H1 (cell line): ENCODE data around the gene ACACA. TPM values are rescaled to one million over a fixed set of nuclear protein-coding genes. Genes with fewer than 3 reads are reported as not detected.

ENCODE experiments used
- CTCF ChIA-PET: fragments of 300-600 bp; sonication (Branson Sonifier 250); formaldehyde crosslinking; loops from one replicate; lab custom pipeline; 2021; ENCODE audit not compliant: partially characterized antibody; lab: Charles Lee
- POLR2A ChIA-PET: fragments of 300-600 bp; sonication (Branson Sonifier 250); formaldehyde crosslinking; loops from one replicate; lab custom pipeline; 2021; ENCODE audit warnings: inconsistent platforms; ENCODE audit not compliant: partially characterized antibody; lab: Charles Lee
- DNase-seq, 2 experiments: peaks; one replicate each; pipeline versions ENCODE4 v3.0.0 to v3.0.0-alpha.2; 2010 to 2022; ENCODE audit warnings: low spot score in 2 of 2, low read depth in 1 of 2, mixed read lengths in 1 of 2
- FAIRE-seq: peaks from 2 replicates; lab custom pipeline; 2011; peaks lifted over from hg19 to GRCh38; lab: Jason Lieb, UNC
- H2AFZ ChIP-seq: 2 replicates; pipeline ENCODE4 v1.8.1; 2012; ENCODE audit warnings: low read length, inconsistent platforms
- H2AK5ac ChIP-seq: 2 replicates; pipeline ENCODE4 v1.6.1; 2013; ENCODE audit warnings: low read depth, low read length
- H2BK120ac ChIP-seq: replicated peaks from 2 replicates; pipeline ENCODE3; 2013; ENCODE audit warnings: low read depth, low read length, inconsistent platforms
- H2BK12ac ChIP-seq: 2 replicates; pipeline ENCODE4 v1.6.1; 2013; ENCODE audit warnings: low read depth, low read length
- H2BK15ac ChIP-seq: 2 replicates; pipeline ENCODE4 v1.6.1; 2013; ENCODE audit warnings: low read length
- H2BK20ac ChIP-seq: 2 replicates; pipeline ENCODE4 v1.6.1; 2013; ENCODE audit warnings: low read length
- H2BK5ac ChIP-seq: 2 replicates; pipeline ENCODE4 v1.6.1; 2013; ENCODE audit warnings: low read depth, low read length
- H3K14ac ChIP-seq: 2 replicates; pipeline ENCODE4 v1.6.1; 2013; ENCODE audit warnings: inconsistent platforms; ENCODE audit not compliant: insufficient read length
- H3K18ac ChIP-seq: 2 replicates; pipeline ENCODE4 v1.6.1; 2013; ENCODE audit warnings: low read length; ENCODE audit errors: extremely low read depth
- H3K23ac ChIP-seq: 2 replicates; pipeline ENCODE4 v1.6.1; 2013; ENCODE audit warnings: inconsistent platforms; ENCODE audit not compliant: insufficient read length
- H3K23me2 ChIP-seq: 2 replicates; pipeline ENCODE4 v1.6.1; 2013; ENCODE audit warnings: low read depth, low read length
- H3K27ac ChIP-seq: 2 replicates; pipeline ENCODE4 v1.6.1; 2011; ENCODE audit warnings: low read depth, low read length, inconsistent platforms
- H3K27me3 ChIP-seq, 4 experiments: replicated peaks in 1 of 4; 1 replicate in 1 of 4; 2 replicates in 3 of 4; pipeline versions ENCODE4 v1.6.1 to v1.8.1; 2011 to 2013; ENCODE audit warnings: low read length in 3 of 4, mild to moderate bottlenecking in 3 of 4, inconsistent platforms in 2 of 4, mixed read lengths in 2 of 4, moderate library complexity in 1 of 4; ENCODE audit not compliant: control insufficient read depth in 3 of 4, insufficient read depth in 3 of 4; ENCODE audit errors: extremely low read depth in 1 of 4
- H3K36me3 ChIP-seq, 4 experiments: 2 replicates each; pipeline versions ENCODE4 v1.6.1 to v1.8.1; 2011 to 2013; ENCODE audit warnings: mild to moderate bottlenecking in 4 of 4, low read length in 3 of 4, moderate library complexity in 2 of 4, control low read depth in 1 of 4, inconsistent platforms in 1 of 4; ENCODE audit not compliant: insufficient read depth in 4 of 4, control insufficient read depth in 2 of 4
- H3K4ac ChIP-seq: replicated peaks from 2 replicates; pipeline ENCODE3; 2013; ENCODE audit warnings: low read length, low read depth, mixed read lengths, inconsistent platforms; ENCODE audit not compliant: insufficient read length
- H3K4me1 ChIP-seq, 4 experiments: replicated peaks in 1 of 4; 1 replicate in 1 of 4; 2 replicates in 3 of 4; pipeline versions ENCODE4 v1.6.1 to v1.8.1; 2011 to 2013; ENCODE audit warnings: low read length in 3 of 4, inconsistent platforms in 2 of 4, mixed read lengths in 1 of 4; ENCODE audit not compliant: insufficient read depth in 4 of 4, control insufficient read depth in 3 of 4
- H3K4me2 ChIP-seq, 2 experiments: 2 replicates each; pipeline versions ENCODE4 v1.6.1 to v1.8.1; 2011 to 2013; ENCODE audit warnings: low read depth in 2 of 2, low read length in 2 of 2, control low read depth in 1 of 2, inconsistent platforms in 1 of 2, mild to moderate bottlenecking in 1 of 2; ENCODE audit not compliant: insufficient read depth in 1 of 2
- H3K4me3 ChIP-seq, 4 experiments: fragments of 200-600, 300-600 bp in 1 of 4; sonication (generic), shearing (Covaris generic), sonication (Bioruptor Twin) in 1 of 4; 2 replicates each; pipeline versions ENCODE4 v1.5.1 to v1.8.1; 2011 to 2016; ENCODE audit warnings: low read length in 4 of 4, low read depth in 3 of 4, control low read depth in 2 of 4, inconsistent platforms in 2 of 4, mild to moderate bottlenecking in 2 of 4, mixed read lengths in 1 of 4, moderate library complexity in 1 of 4; ENCODE audit not compliant: insufficient read depth in 2 of 4; ENCODE audit errors: extremely low read depth in 1 of 4
- H3K56ac ChIP-seq: replicated peaks from 2 replicates; pipeline ENCODE3; 2013; ENCODE audit warnings: low read depth, mild to moderate bottlenecking, mixed read lengths, low read length, inconsistent platforms; ENCODE audit not compliant: insufficient read length
- H3K79me1 ChIP-seq: 2 replicates; pipeline ENCODE4 v1.6.1; 2013; ENCODE audit warnings: low read depth, low read length, control low read depth
- H3K79me2 ChIP-seq, 2 experiments: 2 replicates each; pipeline versions ENCODE4 v1.6.1 to v1.8.1; 2012 to 2013; ENCODE audit warnings: low read length in 2 of 2, mild to moderate bottlenecking in 2 of 2, inconsistent platforms in 1 of 2; ENCODE audit not compliant: insufficient read depth in 2 of 2, control insufficient read depth in 1 of 2
- H3K9ac ChIP-seq, 4 experiments: replicated peaks in 1 of 4; 1 replicate in 1 of 4; 2 replicates in 3 of 4; pipeline versions ENCODE4 v1.6.1 to v1.8.1; 2011 to 2013; ENCODE audit warnings: low read depth in 3 of 4, low read length in 3 of 4, control low read depth in 2 of 4, mild to moderate bottlenecking in 2 of 4, moderate library complexity in 2 of 4, inconsistent platforms in 1 of 4; ENCODE audit errors: extremely low read depth in 1 of 4
- H3K9me3 ChIP-seq, 2 experiments: 2 replicates each; pipeline versions ENCODE4 v1.6.1 to v1.8.1; 2012 to 2013; ENCODE audit warnings: mild to moderate bottlenecking in 2 of 2, moderate library complexity in 2 of 2, control low read depth in 1 of 2, inconsistent platforms in 1 of 2, low read depth in 1 of 2, low read length in 1 of 2, mixed read lengths in 1 of 2; ENCODE audit not compliant: insufficient read depth in 2 of 2
- H4K20me1 ChIP-seq, 2 experiments: replicated peaks in 1 of 2; 2 replicates each; pipeline versions ENCODE3 to v1.8.1; 2011 to 2013; ENCODE audit warnings: inconsistent platforms in 2 of 2, low read length in 2 of 2, mild to moderate bottlenecking in 1 of 2; ENCODE audit not compliant: insufficient read depth in 2 of 2, control insufficient read depth in 1 of 2
- H4K5ac ChIP-seq: 2 replicates; pipeline ENCODE4 v1.6.1; 2013; ENCODE audit warnings: low read length, low read depth, mixed read lengths, inconsistent platforms; ENCODE audit not compliant: insufficient read length
- H4K8ac ChIP-seq: 2 replicates; pipeline ENCODE4 v1.8.0; 2013; ENCODE audit warnings: mild to moderate bottlenecking, moderate library complexity, low read length, inconsistent platforms; ENCODE audit not compliant: insufficient read depth; ENCODE audit errors: extremely low read depth
- H4K91ac ChIP-seq: replicated peaks from 2 replicates; pipeline ENCODE3; 2013; ENCODE audit warnings: low read length, mixed read lengths, inconsistent platforms; ENCODE audit not compliant: insufficient read length
- CHD2 ChIP-seq: IDR thresholded peaks from 2 replicates; pipeline ENCODE4 v1.6.1; 2012; ENCODE audit warnings: low read length, improper control_type of control experiment
- CTCF ChIP-seq, 3 experiments: IDR thresholded peaks; 1 replicate in 2 of 3; 2 replicates in 1 of 3; pipeline versions ENCODE4 v1.5.1 to v1.6.1; 2011; ENCODE audit warnings: low read length in 3 of 3, mild to moderate bottlenecking in 3 of 3, inconsistent platforms in 2 of 3, low read depth in 1 of 3, moderate library complexity in 1 of 3; ENCODE audit not compliant: insufficient read depth in 1 of 3; ENCODE audit errors: control extremely low read depth in 1 of 3
- JUN ChIP-seq: IDR thresholded peaks from 2 replicates; pipeline ENCODE4 v1.6.1; 2011; ENCODE audit warnings: low read depth, mild to moderate bottlenecking, improper control_type of control experiment, low read length
- KDM1A ChIP-seq: fragments of 200-600, 300-600 bp; sonication (generic); IDR thresholded peaks from 2 replicates; pipeline ENCODE4 v1.7.1; 2016; ENCODE audit warnings: mild to moderate bottlenecking, low read length, borderline replicate concordance
- MAFK ChIP-seq: IDR thresholded peaks from 2 replicates; pipeline ENCODE4 v1.6.1; 2012; ENCODE audit warnings: low read depth, mild to moderate bottlenecking, improper control_type of control experiment, low read length
- NANOG ChIP-seq: IDR thresholded peaks from 2 replicates; pipeline ENCODE4 v1.6.1; 2011; ENCODE audit warnings: low read length, low read depth, mild to moderate bottlenecking, inconsistent platforms; ENCODE audit not compliant: insufficient read depth, poor library complexity, severe bottlenecking
- WGBS, 2 experiments: shearing (Covaris generic) in 1 of 2; methylation state at CpG; one replicate each; pipeline versions ENCODE4 v1.1.6 to v1.1.7; 2013 to 2015; ENCODE audit warnings: low lambda C conversion rate in 2 of 2, mixed read lengths in 2 of 2, inconsistent platforms in 1 of 2, low coverage in 1 of 2, missing lambda C conversion rate in 1 of 2; ENCODE audit not compliant: insufficient replicate concordance in 2 of 2, insufficient coverage in 1 of 2, insufficient read length in 1 of 2; ENCODE audit errors: extremely low coverage in 1 of 2, missing lambda C conversion rate in 1 of 2; 5-methylcytosine and 5-hydroxymethylcytosine counted together
- polyA plus RNA-seq, 7 experiments: library from polyadenylated mRNA; depleted of rRNA in 3 of 7; stranded (reverse) in 5 of 7; unstranded in 2 of 7; fragments of >200 nt in 5 of 7; fragments of 200-250 nt in 2 of 7; gene quantifications; 1 replicate in 5 of 7; 2 replicates in 1 of 7; 4 replicates in 1 of 7; pipeline versions ENCODE4 v1.2.1 to v1.2.3, GENCODE V29; 2011 to 2013; ENCODE audit warnings: missing spikeins in 2 of 7, mixed read lengths in 2 of 7
- total RNA-seq: library from RNA; stranded (reverse); fragmentation: NEBNext Ultra II Directional; extraction: Animal tissue kit (Norgen Biotek cat#: 25700); gene quantifications from 2 replicates; pipeline ENCODE4 v1.2.1, GENCODE V29; 2021

ACACA gene
- total and polyA plus RNA-seq, 2 of the 8 experiments (the other 6 are each of a cell fraction or from before 2014, with no cell fraction given): 74.0 to 160 TPM

GRCh38 chr17:37097154-37097553 is 309.5 kb downstream of the ACACA start:
- no peaks in the 10 kb centered on the region for H4K20me1 ChIP-seq
- peaks cover 3 to 5% (median 4%) of the 10 kb centered on the region in 4 experiments; a peak in 5 of 7 replicates for H3K4me1 ChIP-seq
- H3K23ac ChIP-seq: no peak overlapping the region
- no peak overlapping the region for H2BK15ac ChIP-seq
- no peak overlapping the region for H4K5ac ChIP-seq
- H2BK120ac ChIP-seq: no peak overlapping the region
- H3K9ac ChIP-seq: no peak overlapping the region
- no peaks in the 10 kb centered on the region for H3K27me3 ChIP-seq
- no peak overlapping the region for H2BK5ac ChIP-seq
- no peak overlapping the region for H4K8ac ChIP-seq
- ChIA-PET CTCF (interaction anchor here (1.1 to 1.5 kb wide), 5 partner anchors 7 to 51 kb away, joined by 3 to 5 read pairs (median 4); no protein-coding TSS in a partner anchor), POLR2A (interaction anchor here (2.5 kb wide), 1 partner anchor 14 kb away, joined by 12 read pairs; no protein-coding TSS in a partner anchor)
- 90% methylated on average over 2 of the region's 2 CpGs; no CpG with 5 or more reads in 1 of the 2 experiments for WGBS, 2 experiments
- H2BK20ac ChIP-seq: no peak overlapping the region
- H3K4me3 ChIP-seq: no peak overlapping the region
- no peak for FAIRE-seq
- no peak overlapping the region for H2AFZ ChIP-seq
- H3K9me3 ChIP-seq: no peaks in the 10 kb centered on the region
- no peak overlapping the region for H3K4ac ChIP-seq
- H3K4me2 ChIP-seq: no peak overlapping the region
- peaks cover 22 to 46% (median 30%) of the 10 kb centered on the region in 4 experiments; a peak in 7 of 8 replicates for H3K36me3 ChIP-seq
- H3K14ac ChIP-seq: no peak overlapping the region
- DNase-seq: no peak
- peaks cover 1% of the 10 kb centered on the region; the same call in 1 of the 2 replicates for H3K23me2 ChIP-seq
- H2BK12ac ChIP-seq: no peak overlapping the region
- no peak overlapping the region for H2AK5ac ChIP-seq
- no peak overlapping the region for H4K91ac ChIP-seq
- H3K18ac ChIP-seq: no peak overlapping the region
- no peak overlapping the region for H3K56ac ChIP-seq
- TF ChIP-seq JUN (no peak), CTCF (IDR thresholded peaks at IDR 0.05; ENCODE audit: control extremely low read depth in 1 of 3, insufficient read depth in 1 of 3, low read depth in 1 of 3, low read length in 3 of 3) (no peak), NANOG (no peak), KDM1A (no peak), MAFK (no peak), CHD2 (no peak)
- TF ChIP-seq, all 59 proteins: peak for 0
- Histone ChIP-seq H3K27ac (no peak overlapping the region), H3K79me1 (0 out of 2 replicates have a peak, but pooled peaks cover 2% of the 10 kb centered on the region), H3K79me2 (no peaks in the 10 kb centered on the region)
